Prostate gland (tissue), 2 donors: Measurements from ENCODE around the gene CMSS1. TPM values are rescaled to one million over a fixed set of nuclear protein-coding genes. Genes with fewer than 3 reads are reported as not detected.
"Not testable (repeated sequence)": the region's sequence is repeated elsewhere in the genome, so short reads cannot be mapped to it uniquely, and the experiment has no call there.

Source experiments
- DNase-seq: peaks from one replicate; pipeline ENCODE4 v3.0.0-alpha.2; 2019; ENCODE audit warnings: low spot score
- H3K27ac ChIP-seq, 2 donors: fragments of 200-600 bp; sonication (generic); 2 replicates each; pipeline ENCODE4 v1.5.1; 2017 to 2019
- H3K27me3 ChIP-seq: fragments of 200-600 bp; sonication (generic); replicated peaks from 2 replicates; pipeline ENCODE4 v1.5.1; 2019; ENCODE audit not compliant: insufficient read depth
- H3K36me3 ChIP-seq, 2 donors: fragments of 200-600 bp; sonication (generic); 1 replicate in 1 of 2; 2 replicates in 1 of 2; pipeline versions ENCODE4 v1.5.1 to v1.8.1; 2017 to 2019
- H3K4me1 ChIP-seq: fragments of 200-600 bp; sonication (generic); replicated peaks from 2 replicates; pipeline ENCODE4 v1.5.1; 2019
- H3K4me3 ChIP-seq, 2 donors: fragments of 200-600 bp; sonication (generic); 2 replicates each; pipeline ENCODE4 v1.5.1; 2017 to 2019
- H3K9me3 ChIP-seq: fragments of 200-600 bp; sonication (generic); 2 replicates; pipeline ENCODE4 v1.5.1; 2017
- POLR2A ChIP-seq: fragments of 450-650 bp; IDR thresholded peaks from one replicate; pipeline ENCODE4 v1.6.1; 2016; ENCODE audit warnings: antibody characterized with exemption, mild to moderate bottlenecking
- POLR2AphosphoS5 ChIP-seq: sonication (generic); formaldehyde crosslinking; IDR thresholded peaks from one replicate; pipeline ENCODE4 v1.6.1; 2017; ENCODE audit warnings: antibody characterized with exemption
- WGBS: methylation state at CpG from one replicate; pipeline ENCODE4 v1.1.5; 2018; 5-methylcytosine and 5-hydroxymethylcytosine counted together
- intact Hi-C: fragments of 100-400 bp; cut with DNase I; formaldehyde crosslinking; loops from one replicate; pipeline ENCODE4 v1.14.2; 2022
- total RNA-seq, 2 donors: library from RNA; depleted of rRNA; stranded (reverse); fragments of >200 nt; gene quantifications; one replicate each; pipeline ENCODE4 v1.1.0, GENCODE V29; 2016
- TF ChIP-seq, protein P1 (sequence below), 4 experiments: fragments of 200-600 bp in 2 of 4; fragments of 450-650 bp in 2 of 4; sonication (generic) in 2 of 4; IDR thresholded peaks; 1 replicate in 3 of 4; 2 replicates in 1 of 4; pipeline ENCODE4 v1.5.1; 2016 to 2019; ENCODE audit warnings: antibody characterized with exemption in 4 of 4, mild to moderate bottlenecking in 2 of 4, moderate library complexity in 2 of 4

Gene CMSS1
- total RNA-seq, 2 donors from 2014 or later: 10.2 to 13.6 TPM

DNA sequence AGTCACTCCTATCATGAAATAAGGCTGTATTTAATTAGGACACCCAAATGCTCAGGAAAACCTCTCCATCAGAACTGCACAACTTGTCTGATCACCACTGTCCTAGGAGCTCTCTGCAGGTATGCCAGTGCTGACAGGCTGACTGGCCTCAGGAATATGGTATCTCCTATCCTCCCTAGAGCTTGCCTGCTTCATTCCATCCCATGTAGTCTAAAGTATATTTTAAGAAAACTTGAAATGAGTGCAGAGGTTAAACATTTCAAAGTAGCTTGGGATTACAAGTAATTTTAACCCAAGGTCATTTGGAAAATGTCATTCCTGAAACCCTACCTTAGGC lies 273.0 kb downstream of the CMSS1 start:
- H3K27me3 ChIP-seq: no peaks in the 10 kb centered on the region

GRCh38 chr3:100093831-100094230 lies 276.2 kb downstream of the CMSS1 start:
- TF ChIP-seq POLR2A: no peak
- TF ChIP-seq POLR2AphosphoS5: no peak
- TF ChIP-seq, protein P1, sequence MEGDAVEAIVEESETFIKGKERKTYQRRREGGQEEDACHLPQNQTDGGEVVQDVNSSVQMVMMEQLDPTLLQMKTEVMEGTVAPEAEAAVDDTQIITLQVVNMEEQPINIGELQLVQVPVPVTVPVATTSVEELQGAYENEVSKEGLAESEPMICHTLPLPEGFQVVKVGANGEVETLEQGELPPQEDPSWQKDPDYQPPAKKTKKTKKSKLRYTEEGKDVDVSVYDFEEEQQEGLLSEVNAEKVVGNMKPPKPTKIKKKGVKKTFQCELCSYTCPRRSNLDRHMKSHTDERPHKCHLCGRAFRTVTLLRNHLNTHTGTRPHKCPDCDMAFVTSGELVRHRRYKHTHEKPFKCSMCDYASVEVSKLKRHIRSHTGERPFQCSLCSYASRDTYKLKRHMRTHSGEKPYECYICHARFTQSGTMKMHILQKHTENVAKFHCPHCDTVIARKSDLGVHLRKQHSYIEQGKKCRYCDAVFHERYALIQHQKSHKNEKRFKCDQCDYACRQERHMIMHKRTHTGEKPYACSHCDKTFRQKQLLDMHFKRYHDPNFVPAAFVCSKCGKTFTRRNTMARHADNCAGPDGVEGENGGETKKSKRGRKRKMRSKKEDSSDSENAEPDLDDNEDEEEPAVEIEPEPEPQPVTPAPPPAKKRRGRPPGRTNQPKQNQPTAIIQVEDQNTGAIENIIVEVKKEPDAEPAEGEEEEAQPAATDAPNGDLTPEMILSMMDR (IDR thresholded peaks at IDR 0.05): no peak
- Histone ChIP-seq H3K9me3 (no peaks in the 10 kb centered on the region), H3K4me3 (no peak overlapping the region), H3K36me3 (no peaks in the 10 kb centered on the region), H3K27ac (no peak overlapping the region), H3K27me3 (no peaks in the 10 kb centered on the region), H3K4me1 (no peaks in the 10 kb centered on the region)
- no peak for DNase-seq
- intact Hi-C loops: no loop called here
- 95% methylated on average over 1 of the region's 1 CpG for WGBS

More for the DNA sequence above, 273.0 kb downstream of the CMSS1 start:
- TF ChIP-seq POLR2AphosphoS5 (no peak), POLR2A (no peak)
- TF ChIP-seq, protein P1 (IDR thresholded peaks at IDR 0.05): no peak
- Histone ChIP-seq H3K36me3 (no peaks in the 10 kb centered on the region), H3K4me3 (no peak overlapping the region), H3K27ac (no peak overlapping the region), H3K9me3 (no peaks in the 10 kb centered on the region), H3K4me1 (no peaks in the 10 kb centered on the region)
- intact Hi-C loops: no loop called here
- no peak for DNase-seq

DNA sequence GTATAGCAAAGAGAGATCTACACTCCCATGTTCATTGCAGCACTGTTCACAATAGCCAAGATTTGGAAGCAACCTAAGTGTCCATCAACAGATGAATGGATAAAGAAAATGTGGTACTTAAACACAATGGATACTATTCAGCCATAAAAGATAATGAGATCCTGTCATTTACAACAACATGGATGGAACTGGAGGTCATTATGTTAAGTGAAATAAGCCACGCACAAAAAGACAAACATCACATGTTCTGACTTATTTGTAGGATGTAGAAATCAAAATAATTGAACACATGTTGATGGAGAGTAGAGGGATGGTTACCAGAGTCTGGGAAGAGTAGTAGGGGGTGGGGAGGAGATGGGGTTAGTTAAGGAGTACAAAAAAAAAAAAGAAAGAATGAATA lies 278.6 kb downstream of the CMSS1 start:
- H3K27ac ChIP-seq, DNase-seq, H3K9me3 ChIP-seq, H3K4me1 ChIP-seq, H3K27me3 ChIP-seq, H3K4me3 ChIP-seq, intact Hi-C loops, H3K36me3 ChIP-seq: not testable (repeated sequence)
- 93% methylated on average over 1 of the region's 1 CpG for WGBS

GRCh38 chr3:100096866-100097265 lies 279.2 kb downstream of the CMSS1 start:
- 95% methylated on average over 2 of the region's 2 CpGs for WGBS
- no peak for TF ChIP-seq POLR2A
- TF ChIP-seq, protein P1 (IDR thresholded peaks at IDR 0.05): no peak
- TF ChIP-seq POLR2AphosphoS5: no peak
- Histone ChIP-seq H3K4me1 (no peaks in the 10 kb centered on the region), H3K27me3 (no peaks in the 10 kb centered on the region), H3K36me3 (no peaks in the 10 kb centered on the region), H3K27ac (no peak overlapping the region), H3K4me3 (no peak overlapping the region), H3K9me3 (no peaks in the 10 kb centered on the region)
- DNase-seq: no peak
- intact Hi-C loops: no loop called here

- intact Hi-C loops: no loop called here
- Histone ChIP-seq H3K27me3 (no peaks in the 10 kb centered on the region), H3K4me3 (no peak overlapping the region), H3K9me3 (no peaks in the 10 kb centered on the region), H3K4me1 (no peaks in the 10 kb centered on the region), H3K27ac (peak overlapping the region in 1 of 2 donors; percentile 6), H3K36me3 (no peaks in the 10 kb centered on the region)
- no peak for DNase-seq
- TF ChIP-seq POLR2A (no peak), POLR2AphosphoS5 (peak; percentile 46)
- 46% methylated on average over 6 of the region's 6 CpGs for WGBS
Observed at GRCh38 chr3:100097919-100098783, 280.5 kb downstream of the CMSS1 start.

GRCh38 chr3:100098784-100099070 lies 281.1 kb downstream of the CMSS1 start:
- H3K36me3 ChIP-seq: no peaks in the 10 kb centered on the region
- DNase-seq: no peak
- no peaks in the 10 kb centered on the region for H3K27me3 ChIP-seq
- H3K9me3 ChIP-seq: no peaks in the 10 kb centered on the region
- intact Hi-C loops: no loop called here
- peaks cover 1% of the 10 kb centered on the region for H3K4me1 ChIP-seq
- TF ChIP-seq POLR2AphosphoS5 (no peak), POLR2A (no peak)
- TF ChIP-seq, protein P1 (IDR thresholded peaks at IDR 0.05): no peak
- H3K27ac ChIP-seq: no peak overlapping the region
- H3K4me3 ChIP-seq: no peak overlapping the region
